Lower leg skin (tissue), 3 donors: ENCODE results near the gene DDI2.

ENCODE experiments used
- POLR2A ChIP-seq, 2 donors: fragments of 450-650 bp; IDR thresholded peaks; one replicate each; pipeline ENCODE4 v1.6.1; 2016 to 2017; ENCODE audit warnings: antibody characterized with exemption in 2 of 2, mild to moderate bottlenecking in 1 of 2, moderate library complexity in 1 of 2
- TF ChIP-seq, protein P1 (sequence below), 3 donors: fragments of 450-650 bp; IDR thresholded peaks; one replicate each; pipeline ENCODE4 v1.5.1; 2016; ENCODE audit warnings: antibody characterized with exemption in 3 of 3, mild to moderate bottlenecking in 3 of 3, moderate library complexity in 2 of 3

DNA sequence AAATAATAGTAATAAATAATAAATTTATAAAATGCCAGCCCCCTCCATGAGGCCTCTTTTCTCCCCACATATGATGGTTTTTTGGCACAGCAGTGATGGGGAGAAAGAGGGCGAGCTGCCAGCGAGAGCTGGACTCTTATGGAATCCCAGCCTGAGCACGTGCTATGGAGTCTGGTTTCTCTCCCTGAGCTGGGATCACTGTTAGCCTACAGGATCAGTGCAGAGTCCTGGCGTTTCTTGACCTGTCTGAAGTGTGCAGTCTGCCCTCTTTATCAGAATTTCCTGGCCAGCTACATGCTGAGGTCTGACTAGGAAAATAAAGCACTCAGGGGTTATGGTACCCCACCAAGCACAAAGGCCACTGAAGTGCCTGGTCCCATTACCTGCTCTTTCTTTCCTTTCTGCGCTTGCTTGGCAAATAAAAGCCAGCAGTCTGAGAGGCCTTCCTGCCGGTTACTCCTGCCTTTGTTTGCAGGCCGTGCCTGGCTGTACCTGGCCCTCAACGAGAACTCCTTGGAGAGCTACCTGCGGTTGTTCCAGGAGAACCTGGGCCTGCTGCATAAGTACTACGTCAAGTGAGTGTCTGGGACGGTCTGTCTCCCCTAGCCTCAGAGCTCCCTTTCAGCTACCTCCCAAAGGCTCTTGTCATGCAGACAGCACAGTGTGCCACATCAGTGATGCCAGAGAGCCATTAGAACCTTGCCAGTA lies 100.3 kb downstream of the DDI2 start:
- no peak for TF ChIP-seq POLR2A (IDR thresholded peaks at IDR 0.05)
- TF ChIP-seq, protein P1, sequence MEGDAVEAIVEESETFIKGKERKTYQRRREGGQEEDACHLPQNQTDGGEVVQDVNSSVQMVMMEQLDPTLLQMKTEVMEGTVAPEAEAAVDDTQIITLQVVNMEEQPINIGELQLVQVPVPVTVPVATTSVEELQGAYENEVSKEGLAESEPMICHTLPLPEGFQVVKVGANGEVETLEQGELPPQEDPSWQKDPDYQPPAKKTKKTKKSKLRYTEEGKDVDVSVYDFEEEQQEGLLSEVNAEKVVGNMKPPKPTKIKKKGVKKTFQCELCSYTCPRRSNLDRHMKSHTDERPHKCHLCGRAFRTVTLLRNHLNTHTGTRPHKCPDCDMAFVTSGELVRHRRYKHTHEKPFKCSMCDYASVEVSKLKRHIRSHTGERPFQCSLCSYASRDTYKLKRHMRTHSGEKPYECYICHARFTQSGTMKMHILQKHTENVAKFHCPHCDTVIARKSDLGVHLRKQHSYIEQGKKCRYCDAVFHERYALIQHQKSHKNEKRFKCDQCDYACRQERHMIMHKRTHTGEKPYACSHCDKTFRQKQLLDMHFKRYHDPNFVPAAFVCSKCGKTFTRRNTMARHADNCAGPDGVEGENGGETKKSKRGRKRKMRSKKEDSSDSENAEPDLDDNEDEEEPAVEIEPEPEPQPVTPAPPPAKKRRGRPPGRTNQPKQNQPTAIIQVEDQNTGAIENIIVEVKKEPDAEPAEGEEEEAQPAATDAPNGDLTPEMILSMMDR (IDR thresholded peaks at IDR 0.05), result no peak
